Measurements from ENCODE around the gene RAN. TPM values are rescaled to one million over a fixed set of nuclear protein-coding genes. Genes with fewer than 3 reads are reported as not detected.

RAN gene
- polyA plus RNA-seq, 1 of the 3 experiments (the other 2 are of a cell fraction) = 865 TPM

DNA sequence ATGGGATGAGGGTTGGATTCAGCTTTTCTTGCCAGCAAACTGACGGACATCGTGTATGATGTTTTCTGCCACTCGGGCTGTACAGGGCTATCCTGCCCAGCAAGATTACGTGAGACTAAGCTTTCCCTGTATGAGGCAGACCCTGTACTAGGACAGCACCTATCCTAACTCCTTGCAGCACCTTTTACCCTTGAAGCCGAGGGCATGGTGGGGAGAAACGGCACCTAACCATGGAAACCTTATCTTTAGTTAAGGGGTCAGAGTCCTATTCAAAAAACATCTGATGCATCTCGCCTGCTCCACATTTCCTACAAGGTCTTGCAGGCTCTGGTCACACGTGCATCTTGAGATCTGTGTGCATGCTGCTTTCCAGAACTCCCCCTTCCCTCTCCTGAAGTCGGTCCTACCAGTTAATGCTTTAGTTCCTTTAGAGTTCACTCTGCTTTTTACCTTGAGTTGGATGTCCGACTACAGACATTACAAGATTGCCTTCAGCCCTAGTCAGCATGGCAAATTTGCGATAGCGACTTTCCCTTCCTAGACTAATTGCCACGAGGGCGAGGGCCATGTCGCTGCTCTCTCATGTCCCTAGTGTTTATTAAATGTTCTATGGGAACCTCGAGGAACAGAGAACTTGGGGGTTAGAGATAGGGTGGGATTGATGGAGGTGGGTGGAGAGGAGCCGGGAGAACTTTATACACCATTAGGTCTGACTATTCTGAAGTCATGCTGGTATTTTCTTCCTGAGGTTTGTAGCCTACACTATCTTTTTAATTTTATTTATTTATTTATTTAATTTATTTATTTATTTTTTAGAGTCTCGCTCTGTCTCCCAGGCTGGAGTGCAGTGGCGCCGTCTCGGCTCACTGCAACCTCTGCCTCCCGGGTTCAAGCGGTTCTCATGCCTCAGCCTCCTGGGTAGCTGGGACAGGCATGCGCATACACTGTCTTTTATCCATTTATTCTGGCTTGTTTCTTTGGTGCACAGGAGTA is 6.6 kb downstream of the RAN start:
- ChIA-PET CTCF (interaction anchor here (1.2 kb wide), 1 partner anchor 53 kb away, joined by 5 read pairs; no protein-coding TSS in a partner anchor), POLR2A (no interaction called here)
- no peak overlapping the region for H3K4me3 ChIP-seq (ENCODE audit: low read depth in 2 of 2, low read length in 1 of 2)
- H2AFZ ChIP-seq (ENCODE audit: low read depth) = no peak overlapping the region
- peaks cover 31% of the 10 kb centered on the region for H3K79me2 ChIP-seq (ENCODE audit: insufficient read depth)
- H3K9me2 ChIP-seq = no peaks in the 10 kb centered on the region
- no peaks in the 10 kb centered on the region for H3K27me3 ChIP-seq (ENCODE audit: insufficient read depth)
- WGBS (ENCODE audit: low lambda C conversion rate) = 86% methylated on average over 24 of the region's 24 CpGs
- peaks cover 5 to 8% of the 10 kb centered on the region in 2 experiments; a peak in 3 of 4 replicates for H3K4me1 ChIP-seq (ENCODE audit: control insufficient read depth in 1 of 2, insufficient read depth in 2 of 2, low read depth in 1 of 2, low read length in 1 of 2)
- peaks cover 39 to 44% of the 10 kb centered on the region in 2 experiments for H3K36me3 ChIP-seq (replicated peaks in 1 of 2; ENCODE audit: control insufficient read depth in 1 of 2, insufficient read depth in 2 of 2, low read length in 1 of 2)
- DNase-seq = no peak
- 0 out of 2 replicates have a peak, but pooled peaks have one; percentile 13 for TF ChIP-seq POLR2AphosphoS5 (IDR thresholded peaks at IDR 0.05; ENCODE audit: low read depth, low read length)
- TF ChIP-seq RAD21 (IDR thresholded peaks at IDR 0.05; ENCODE audit: low read length) = no peak
- no peak for TF ChIP-seq GATA2 (CRISPR knock-in tag; IDR thresholded peaks at IDR 0.05)
- no peak overlapping the region for H3K4me2 ChIP-seq
- peaks cover 50% of the 10 kb centered on the region for H3F3A ChIP-seq (replicated peaks; ENCODE audit: insufficient read depth)
- no peak overlapping the region for H3K9ac ChIP-seq
- no peaks in the 10 kb centered on the region for H3K9me3 ChIP-seq
- no peak overlapping the region for H3K27ac ChIP-seq (ENCODE audit: low read depth in 2 of 2, low read length in 1 of 2)
- H4K20me1 ChIP-seq (ENCODE audit: insufficient read depth) = peaks cover 44% of the 10 kb centered on the region

DNA sequence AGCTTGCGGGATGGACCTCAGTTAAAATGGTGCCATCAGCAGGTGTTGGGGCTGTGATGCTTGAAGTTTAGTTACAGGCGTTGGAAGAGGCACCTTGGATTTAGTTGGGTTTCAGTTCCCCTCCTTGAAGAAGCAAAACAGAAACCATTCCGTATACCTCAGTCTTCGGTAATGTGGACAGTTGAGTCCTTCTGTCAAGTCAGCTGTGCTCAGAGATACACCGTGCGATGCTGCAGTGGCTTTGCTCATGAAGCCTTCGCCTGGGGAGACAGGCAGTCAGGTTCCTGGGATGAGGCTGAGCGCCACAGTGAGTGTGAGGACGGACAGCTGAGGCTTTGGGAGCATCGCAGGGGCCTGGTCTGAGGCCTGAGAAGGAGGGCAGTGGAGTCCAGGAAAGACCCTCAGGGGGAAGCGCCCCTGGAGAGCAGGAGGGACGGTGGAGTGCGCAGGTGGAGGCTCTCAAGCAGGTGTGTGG is 7.4 kb downstream of the RAN start:
- Histone ChIP-seq H3K4me3 (ENCODE audit: low read depth in 2 of 2, low read length in 1 of 2) (no peak overlapping the region), H3K79me2 (ENCODE audit: insufficient read depth) (peaks cover 24% of the 10 kb centered on the region; the same call in 1 of the 2 replicates), H3K36me3 (replicated peaks in 1 of 2; ENCODE audit: control insufficient read depth in 1 of 2, insufficient read depth in 2 of 2, low read length in 1 of 2) (peaks cover 32 to 36% of the 10 kb centered on the region in 2 experiments), H4K20me1 (ENCODE audit: insufficient read depth) (peaks cover 37% of the 10 kb centered on the region), H3K27ac (ENCODE audit: low read depth in 2 of 2, low read length in 1 of 2) (no peak overlapping the region), H3K27me3 (ENCODE audit: insufficient read depth) (no peaks in the 10 kb centered on the region), H3K9me3 (no peaks in the 10 kb centered on the region), H3K9ac (no peak overlapping the region), H3F3A (replicated peaks; ENCODE audit: insufficient read depth) (peaks cover 43% of the 10 kb centered on the region), H3K4me2 (no peak overlapping the region), H3K9me2 (no peaks in the 10 kb centered on the region), H3K4me1 (ENCODE audit: control insufficient read depth in 1 of 2, insufficient read depth in 2 of 2, low read depth in 1 of 2, low read length in 1 of 2) (peaks cover 0 to under 1% of the 10 kb centered on the region in 2 experiments; a peak in 1 of 4 replicates), H2AFZ (ENCODE audit: low read depth) (no peak overlapping the region)
- DNase-seq = peak; percentile 30
- CTCF ChIA-PET = no interaction called here
- TF ChIP-seq TAF1 (IDR thresholded peaks at IDR 0.05; ENCODE audit: borderline replicate concordance, low read depth, low read length) = no peak
- 97% methylated on average over 13 of the region's 13 CpGs for WGBS (ENCODE audit: low lambda C conversion rate)
- POLR2A ChIA-PET = no interaction called here

DNA sequence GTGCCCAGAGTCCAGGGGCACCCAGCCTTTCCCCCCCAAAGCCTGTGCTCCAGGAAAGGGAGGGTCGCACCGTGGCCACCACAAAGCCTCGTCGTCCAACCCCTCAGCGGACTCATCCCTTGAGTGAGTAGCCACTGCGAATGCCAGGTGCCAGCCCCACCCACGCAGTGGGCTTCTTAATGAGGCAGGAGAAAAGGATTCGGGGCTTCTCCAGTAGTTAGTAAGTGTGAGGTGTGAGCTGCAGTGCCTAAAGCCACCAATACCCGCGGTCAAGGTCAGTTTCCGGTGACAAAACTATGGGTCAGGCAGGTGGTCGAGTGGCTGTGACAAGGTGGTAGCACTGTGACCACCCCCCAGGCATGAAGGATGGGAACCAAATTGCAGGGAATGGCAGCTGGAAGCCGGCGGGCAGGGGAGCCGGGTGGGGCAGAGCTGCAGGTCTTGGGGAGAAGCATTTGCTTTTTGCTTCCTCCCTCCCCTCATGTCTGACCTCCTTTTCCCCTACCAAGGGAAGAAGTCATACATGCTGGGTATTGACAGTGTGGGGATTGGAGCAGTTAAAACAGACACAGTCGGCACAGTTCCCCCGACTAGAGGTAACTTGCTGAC is 8.0 kb downstream of the RAN start:
- DNase-seq = peak; percentile 27
- TF ChIP-seq EP300 (IDR thresholded peaks at IDR 0.05; ENCODE audit: borderline replicate concordance in 1 of 2, low read depth in 1 of 2, low read length in 1 of 2) = no peak
- TF ChIP-seq TAF1 (IDR thresholded peaks at IDR 0.05; ENCODE audit: borderline replicate concordance, low read depth, low read length) = no peak
- TF ChIP-seq MEF2A (IDR thresholded peaks at IDR 0.05; ENCODE audit: borderline replicate concordance, low read depth) = no peak
- no peak for TF ChIP-seq TEAD4 (IDR thresholded peaks at IDR 0.05; ENCODE audit: borderline replicate concordance, insufficient read depth)
- TF ChIP-seq FOXM1 (IDR thresholded peaks at IDR 0.05; ENCODE audit: low read depth) = no peak
- TF ChIP-seq CHD2 (IDR thresholded peaks at IDR 0.05; ENCODE audit: low read length, partially characterized antibody) = no peak
- TF ChIP-seq, protein P1, sequence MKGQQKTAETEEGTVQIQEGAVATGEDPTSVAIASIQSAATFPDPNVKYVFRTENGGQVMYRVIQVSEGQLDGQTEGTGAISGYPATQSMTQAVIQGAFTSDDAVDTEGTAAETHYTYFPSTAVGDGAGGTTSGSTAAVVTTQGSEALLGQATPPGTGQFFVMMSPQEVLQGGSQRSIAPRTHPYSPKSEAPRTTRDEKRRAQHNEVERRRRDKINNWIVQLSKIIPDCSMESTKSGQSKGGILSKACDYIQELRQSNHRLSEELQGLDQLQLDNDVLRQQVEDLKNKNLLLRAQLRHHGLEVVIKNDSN (IDR thresholded peaks at IDR 0.05; ENCODE audit: borderline replicate concordance, low read depth) = no peak
- TF ChIP-seq FOXJ3 (CRISPR knock-in tag; IDR thresholded peaks at IDR 0.05) = no peak
- no peak for TF ChIP-seq SIN3A (IDR thresholded peaks at IDR 0.05; ENCODE audit: borderline replicate concordance, low read depth, low read length)
- TF ChIP-seq, protein P2, sequence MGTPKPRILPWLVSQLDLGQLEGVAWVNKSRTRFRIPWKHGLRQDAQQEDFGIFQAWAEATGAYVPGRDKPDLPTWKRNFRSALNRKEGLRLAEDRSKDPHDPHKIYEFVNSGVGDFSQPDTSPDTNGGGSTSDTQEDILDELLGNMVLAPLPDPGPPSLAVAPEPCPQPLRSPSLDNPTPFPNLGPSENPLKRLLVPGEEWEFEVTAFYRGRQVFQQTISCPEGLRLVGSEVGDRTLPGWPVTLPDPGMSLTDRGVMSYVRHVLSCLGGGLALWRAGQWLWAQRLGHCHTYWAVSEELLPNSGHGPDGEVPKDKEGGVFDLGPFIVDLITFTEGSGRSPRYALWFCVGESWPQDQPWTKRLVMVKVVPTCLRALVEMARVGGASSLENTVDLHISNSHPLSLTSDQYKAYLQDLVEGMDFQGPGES (IDR thresholded peaks at IDR 0.05; ENCODE audit: low read depth, low read length) = no peak
- TF ChIP-seq RAD21 (IDR thresholded peaks at IDR 0.05; ENCODE audit: low read length) = no peak
- Histone ChIP-seq H3K4me3 (ENCODE audit: low read depth in 2 of 2, low read length in 1 of 2) (no peak overlapping the region), H3K4me2 (no peak overlapping the region), H3K36me3 (replicated peaks in 1 of 2; ENCODE audit: control insufficient read depth in 1 of 2, insufficient read depth in 2 of 2, low read length in 1 of 2) (peaks cover 25 to 30% of the 10 kb centered on the region in 2 experiments), H3K27ac (ENCODE audit: low read depth in 2 of 2, low read length in 1 of 2) (no peak overlapping the region), H3K9me2 (no peaks in the 10 kb centered on the region), H4K20me1 (ENCODE audit: insufficient read depth) (peaks cover 30% of the 10 kb centered on the region), H3K27me3 (ENCODE audit: insufficient read depth) (no peaks in the 10 kb centered on the region), H3K9ac (no peak overlapping the region), H3K79me2 (ENCODE audit: insufficient read depth) (peaks cover 17% of the 10 kb centered on the region; the same call in 1 of the 2 replicates), H3K4me1 (ENCODE audit: control insufficient read depth in 1 of 2, insufficient read depth in 2 of 2, low read depth in 1 of 2, low read length in 1 of 2) (no peaks in the 10 kb centered on the region; a peak in 1 of 4 replicates), H3F3A (replicated peaks; ENCODE audit: insufficient read depth) (peaks cover 36% of the 10 kb centered on the region), H3K9me3 (no peaks in the 10 kb centered on the region), H2AFZ (ENCODE audit: low read depth) (no peak overlapping the region)
- WGBS (ENCODE audit: low lambda C conversion rate) = 59% methylated on average over 12 of the region's 17 CpGs
- ChIA-PET CTCF (no interaction called here), POLR2A (no interaction called here)

All from SK-N-SH (cell line).